GM23338 (cell line): ENCODE results near the gene COBL. TPM values are rescaled to one million over a fixed set of nuclear protein-coding genes. Genes with fewer than 3 reads are reported as not detected.

Experiments
- ATAC-seq: fragments of 200-7000 bp; cut with Tn5 transposase; 3 replicates; pipeline ENCODE4 v1.9.1; 2020
- DNase-seq: peaks from one replicate; pipeline ENCODE4 v3.0.0-alpha.2; 2015; ENCODE audit warnings: low spot score
- H2AFZ ChIP-seq: fragments of 200-600 bp; sonication (generic); 2 replicates; pipeline ENCODE4 v1.8.0; 2016; ENCODE audit warnings: antibody characterized with exemption, mild to moderate bottlenecking, moderate library complexity
- H3F3A ChIP-seq: fragments of 200-600 bp; sonication (generic); replicated peaks from 2 replicates; pipeline ENCODE4 v1.8.0; 2017; ENCODE audit warnings: antibody characterized with exemption, mixed run types, low read depth
- H3K27ac ChIP-seq: fragments of 200-600 bp; sonication (generic); 2 replicates; pipeline ENCODE4 v1.6.1; 2016; ENCODE audit warnings: low read depth
- H3K27me3 ChIP-seq: fragments of 200-600 bp; sonication (generic); 2 replicates; pipeline ENCODE4 v1.8.0; 2016; ENCODE audit warnings: mild to moderate bottlenecking, mixed run types, moderate library complexity; ENCODE audit not compliant: insufficient read depth
- H3K36me3 ChIP-seq: fragments of 200-600 bp; sonication (generic); 2 replicates; pipeline ENCODE4 v1.8.0; 2016; ENCODE audit warnings: mild to moderate bottlenecking; ENCODE audit not compliant: insufficient read depth
- H3K4me1 ChIP-seq: fragments of 200-600 bp; sonication (generic); 2 replicates; pipeline ENCODE4 v1.8.0; 2016; ENCODE audit warnings: mild to moderate bottlenecking, moderate library complexity; ENCODE audit not compliant: insufficient read depth
- H3K4me2 ChIP-seq: fragments of 200-600 bp; sonication (generic); 2 replicates; pipeline ENCODE4 v1.7.1; 2017; ENCODE audit warnings: mixed run types
- H3K4me3 ChIP-seq: fragments of 200-600 bp; sonication (generic); 2 replicates; pipeline ENCODE4 v1.6.1; 2016; ENCODE audit warnings: mixed run types
- H3K79me2 ChIP-seq: fragments of 200-600 bp; sonication (generic); replicated peaks from 2 replicates; pipeline ENCODE4 v1.8.0; 2017; ENCODE audit warnings: mild to moderate bottlenecking; ENCODE audit not compliant: insufficient read depth
- H3K9me2 ChIP-seq: fragments of 200-600 bp; sonication (generic); 2 replicates; pipeline ENCODE4 v1.8.0; 2017; ENCODE audit not compliant: insufficient read depth
- H4K20me1 ChIP-seq: fragments of 200-600 bp; sonication (generic); replicated peaks from 2 replicates; pipeline ENCODE4 v1.8.0; 2017; ENCODE audit warnings: mild to moderate bottlenecking; ENCODE audit not compliant: insufficient read depth
- H3K27ac Mint-ChIP-seq: 2 replicates; pipeline ENCODE4 v1.8.0; 2020; ENCODE audit warnings: inconsistent platforms, mild to moderate bottlenecking, moderate library complexity, mixed read lengths
- H3K27me3 Mint-ChIP-seq: 3 replicates; pipeline ENCODE4 v1.8.0; 2022; ENCODE audit warnings: low read depth, mild to moderate bottlenecking, moderate library complexity, mixed read lengths, inconsistent platforms; ENCODE audit not compliant: insufficient read depth, poor library complexity
- H3K36me3 Mint-ChIP-seq: 3 replicates; pipeline ENCODE4 v1.8.0; 2021; ENCODE audit warnings: low read depth, mild to moderate bottlenecking, inconsistent platforms, moderate library complexity, mixed read lengths
- H3K4me1 Mint-ChIP-seq: 3 replicates; pipeline ENCODE4 v1.8.0; 2020; ENCODE audit warnings: mild to moderate bottlenecking, inconsistent platforms, mixed read lengths
- H3K4me3 Mint-ChIP-seq: 3 replicates; pipeline ENCODE4 v1.8.0; 2021; ENCODE audit warnings: moderate library complexity, mild to moderate bottlenecking, inconsistent platforms, mixed read lengths
- H3K9me3 Mint-ChIP-seq: 3 replicates; pipeline ENCODE4 v1.8.0; 2020; ENCODE audit warnings: moderate library complexity, mild to moderate bottlenecking, inconsistent platforms, mixed read lengths
- CREB1 ChIP-seq: fragments of 250-450 bp; sonication (Bioruptor Pico); IDR thresholded peaks from 2 replicates; pipeline ENCODE4 v1.5.0; 2020; ENCODE audit warnings: low read depth, mild to moderate bottlenecking, moderate library complexity
- CTCF ChIP-seq, 2 experiments: fragments of 200-600 bp in 1 of 2; sonication (generic) in 1 of 2; conservative IDR thresholded peaks; 2 replicates each; pipeline versions ENCODE4 v1.5.1 to v1.6.1; 2016 to 2017; ENCODE audit warnings: antibody characterized with exemption in 2 of 2, low read depth in 2 of 2, mild to moderate bottlenecking in 2 of 2, moderate library complexity in 1 of 2
- ETS1 ChIP-seq: IDR thresholded peaks from 2 replicates; pipeline ENCODE4 v1.6.1; 2016; ENCODE audit warnings: antibody characterized with exemption
- EZH2 ChIP-seq: fragments of 200-600 bp; sonication (generic); IDR thresholded peaks from one replicate; pipeline ENCODE4 v1.8.0; 2017; ENCODE audit warnings: antibody characterized with exemption, mild to moderate bottlenecking, low read depth; ENCODE audit not compliant: unreplicated experiment
- EZH2phosphoT487 ChIP-seq: fragments of 200-600 bp; sonication (generic); IDR thresholded peaks from one replicate; pipeline ENCODE4 v1.8.1; 2018; ENCODE audit warnings: antibody characterized with exemption; ENCODE audit not compliant: unreplicated experiment
- JUNB ChIP-seq: IDR thresholded peaks from one replicate; pipeline ENCODE4 v1.6.1; 2016; ENCODE audit warnings: antibody characterized with exemption; ENCODE audit not compliant: unreplicated experiment
- NANOG ChIP-seq: IDR thresholded peaks from 2 replicates; pipeline ENCODE4 v1.6.1; 2016; ENCODE audit warnings: antibody characterized with exemption, borderline replicate concordance
- POLR2AphosphoS5 ChIP-seq: IDR thresholded peaks from 2 replicates; pipeline ENCODE4 v1.6.1; 2016; ENCODE audit warnings: antibody characterized with exemption, low read depth
- REST ChIP-seq: IDR thresholded peaks from one replicate; pipeline ENCODE4 v1.6.1; 2018; ENCODE audit warnings: antibody characterized with exemption; ENCODE audit not compliant: unreplicated experiment
- STAT1 ChIP-seq: IDR thresholded peaks from one replicate; pipeline ENCODE4 v1.6.1; 2016; ENCODE audit warnings: antibody characterized with exemption; ENCODE audit not compliant: unreplicated experiment
- ZNF114 ChIP-seq: fragments of 250-450 bp; sonication (Bioruptor Pico); IDR thresholded peaks from 2 replicates; pipeline ENCODE4 v1.5.0; 2020; ENCODE audit warnings: mild to moderate bottlenecking, moderate library complexity
- ZNF331 ChIP-seq: fragments of 250-450 bp; sonication (Bioruptor Pico); IDR thresholded peaks from 2 replicates; pipeline ENCODE4 v1.5.0; 2020; ENCODE audit warnings: low read depth, mild to moderate bottlenecking, moderate library complexity
- ZNF462 ChIP-seq: fragments of 250-450 bp; sonication (Bioruptor Pico); IDR thresholded peaks from 2 replicates; pipeline ENCODE4 v1.5.0; 2020; ENCODE audit warnings: mild to moderate bottlenecking, moderate library complexity
- polyA plus RNA-seq: library from polyadenylated mRNA; unstranded; fragments of >200 nt; fragmentation: Nextera tagmentation; extraction: Ambion mirVana; gene quantifications from 2 replicates; pipeline ENCODE4 v1.2.1, GENCODE V29; 2016
- total RNA-seq: library from RNA; depleted of rRNA; stranded (reverse); fragments of >200 nt; shearing (Covaris generic); gene quantifications from 2 replicates; pipeline ENCODE4 v1.2.3, GENCODE V29; 2014

Gene COBL
- total and polyA plus RNA-seq, 2 experiments from 2014 or later, result 18.3 to 51.9 TPM

- no peak for TF ChIP-seq ZNF462 (CRISPR knock-in tag)
- TF ChIP-seq JUNB, result no peak
- no peak for TF ChIP-seq REST
- no peak for TF ChIP-seq STAT1
- TF ChIP-seq POLR2AphosphoS5, result no peak
- TF ChIP-seq EZH2, result no peak
- no peak for TF ChIP-seq NANOG
- TF ChIP-seq ZNF114 (CRISPR knock-in tag), result no peak
- no peak for TF ChIP-seq CTCF (conservative IDR thresholded peaks at IDR 0.05; ENCODE audit: low read depth in 2 of 2)
- no peak for TF ChIP-seq ZNF331
- no peak for TF ChIP-seq CREB1 (CRISPR knock-in tag)
- no peak for TF ChIP-seq ETS1
- TF ChIP-seq EZH2phosphoT487, result no peak
- no peak for ATAC-seq
- Histone ChIP-seq H3K4me3 (no peak overlapping the region), H3K4me2 (no peak overlapping the region), H3K36me3 (no peaks in the 10 kb centered on the region), H3K79me2 (no peaks in the 10 kb centered on the region), H3K27me3 (no peaks in the 10 kb centered on the region), H3K4me1 (no peaks in the 10 kb centered on the region), H3F3A (no peaks in the 10 kb centered on the region), H4K20me1 (no peaks in the 10 kb centered on the region), H3K9me2 (0 out of 2 replicates have a peak, but pooled peaks cover 7% of the 10 kb centered on the region), H2AFZ (no peak overlapping the region), H3K27ac (no peak overlapping the region)
- no peak overlapping the region for H3K4me3 Mint-ChIP-seq
- H3K36me3 Mint-ChIP-seq, result peaks cover 10% of the 10 kb centered on the region
- H3K27ac Mint-ChIP-seq, result no peak overlapping the region
- H3K9me3 Mint-ChIP-seq, result no peaks in the 10 kb centered on the region; the same call in 2 of the 3 replicates
- H3K4me1 Mint-ChIP-seq, result peaks cover 2% of the 10 kb centered on the region; the same call in 2 of the 3 replicates
- peaks cover 11% of the 10 kb centered on the region for H3K27me3 Mint-ChIP-seq
- DNase-seq, result no peak
These were observed 298.8 kb downstream of the COBL start for GRCh38 chr7:51017576-51018535.
